HG03439 (cell line): Measurements from ENCODE around the gene FYN.

Source experiments
- ATAC-seq: cut with Tn5 transposase; IDR thresholded peaks from one replicate; pipeline ENCODE4 v1.9.1; 2021; ENCODE audit warnings: mild to moderate bottlenecking, moderate library complexity; ENCODE audit not compliant: unreplicated experiment

Gene FYN

GRCh38 chr6:111668410-111668809, 204.8 kb downstream of the FYN start:
- no peak for ATAC-seq

GRCh38 chr6:111667931-111668330, 205.3 kb downstream of the FYN start:
- no peak for ATAC-seq

GRCh38 chr6:111666847-111667246, 206.4 kb downstream of the FYN start:
- no peak for ATAC-seq

- ATAC-seq: no peak
Measured at GRCh38 chr6:111664565-111665030, 208.7 kb downstream of the FYN start.

- ATAC-seq: no peak
Measured at GRCh38 chr6:111663692-111664564, 209.3 kb downstream of the FYN start.

- ATAC-seq: no peak
Measured at GRCh38 chr6:111662794-111663593, 210.3 kb downstream of the FYN start.

GRCh38 chr6:111662072-111662793, 211.0 kb downstream of the FYN start:
- no peak for ATAC-seq

GRCh38 chr6:111661541-111662061, 211.7 kb downstream of the FYN start:
- ATAC-seq: no peak

GRCh38 chr6:111660531-111660930, 212.7 kb downstream of the FYN start:
- ATAC-seq: no peak

- ATAC-seq: no peak
Measured at GRCh38 chr6:111658462-111659154, 214.6 kb downstream of the FYN start.

- no peak for ATAC-seq
Measured at GRCh38 chr6:111657146-111657545, 216.1 kb downstream of the FYN start.

- ATAC-seq: no peak
Measured at GRCh38 chr6:111653979-111654378, 219.3 kb downstream of the FYN start.

- ATAC-seq: no peak
Measured at GRCh38 chr6:111653434-111653833, 219.8 kb downstream of the FYN start.

- ATAC-seq: no peak
Measured at GRCh38 chr6:111652156-111652555, 221.1 kb downstream of the FYN start.

- no peak for ATAC-seq
Measured at GRCh38 chr6:111651185-111652034, 221.8 kb downstream of the FYN start.

GRCh38 chr6:111650049-111650448, 223.2 kb downstream of the FYN start:
- ATAC-seq: no peak

- ATAC-seq: no peak
Measured at GRCh38 chr6:111648100-111648499, 225.2 kb downstream of the FYN start.

GRCh38 chr6:111646942-111647341, 226.3 kb downstream of the FYN start:
- no peak for ATAC-seq

- ATAC-seq: no peak
Measured at GRCh38 chr6:111646034-111646433, 227.2 kb downstream of the FYN start.
